Bronchial epithelial cell (primary cell): ENCODE measurements around the gene ROS1. TPM values are rescaled to one million over a fixed set of nuclear protein-coding genes. Genes with fewer than 3 reads are reported as not detected.
A peak's percentile ranks its signal among the peaks of the same experiment; 100 is the strongest.

ENCODE experiments used
- DNase-seq: peaks from one replicate; pipeline ENCODE4 v3.0.0-alpha.2; 2010; ENCODE audit warnings: low read depth
- FAIRE-seq: peaks from 2 replicates; lab custom pipeline; 2011; peaks lifted over from hg19 to GRCh38; lab: Jason Lieb, UNC
- H3K27me3 ChIP-seq: 2 replicates; pipeline ENCODE4 v1.5.1; 2011; ENCODE audit warnings: low read length; ENCODE audit not compliant: control insufficient read depth, insufficient read depth
- H3K36me3 ChIP-seq: 2 replicates; pipeline ENCODE4 v1.5.1; 2011; ENCODE audit warnings: low read length; ENCODE audit not compliant: control insufficient read depth, insufficient read depth
- H3K4me3 ChIP-seq: 2 replicates; pipeline ENCODE4 v1.5.1; 2011; ENCODE audit warnings: mild to moderate bottlenecking, low read depth, low read length, control low read depth
- CTCF ChIP-seq: IDR thresholded peaks from 2 replicates; pipeline ENCODE4 v1.5.1; 2011; ENCODE audit warnings: mild to moderate bottlenecking, moderate library complexity, low read length, control low read depth, inconsistent platforms; ENCODE audit not compliant: insufficient read depth, severe bottlenecking
- total RNA-seq: library from RNA; depleted of rRNA; stranded (reverse); fragments of >200 nt; gene quantifications from 2 replicates; pipeline ENCODE4 v1.2.1, GENCODE V29; 2014

The ROS1 gene
- total RNA-seq, 1 donor from 2014 or later = 0.26 TPM

- TF ChIP-seq CTCF = peak; percentile 37
- no peak overlapping the region for H3K4me3 ChIP-seq
- DNase-seq (peak; percentile 43), FAIRE-seq (no peak)
- no peaks in the 10 kb centered on the region for H3K27me3 ChIP-seq
- no peaks in the 10 kb centered on the region for H3K36me3 ChIP-seq
Observed at GRCh38 chr6:117317261-117317660, 108.5 kb downstream of the ROS1 start.

- no peak for DNase-seq
- Histone ChIP-seq H3K27me3 (no peaks in the 10 kb centered on the region), H3K4me3 (no peak overlapping the region), H3K36me3 (no peaks in the 10 kb centered on the region)
- no peak for FAIRE-seq
- TF ChIP-seq CTCF = no peak
Observed at GRCh38 chr6:117311726-117312125, 114.0 kb downstream of the ROS1 start.

GRCh38 chr6:117311310-117311709 lies 114.4 kb downstream of the ROS1 start:
- Histone ChIP-seq H3K36me3 (no peaks in the 10 kb centered on the region), H3K27me3 (no peaks in the 10 kb centered on the region), H3K4me3 (no peak overlapping the region)
- no peak for TF ChIP-seq CTCF
- no peak for DNase-seq
- no peak for FAIRE-seq

- Histone ChIP-seq H3K36me3 (no peaks in the 10 kb centered on the region), H3K4me3 (no peak overlapping the region), H3K27me3 (no peaks in the 10 kb centered on the region)
- DNase-seq = no peak
- TF ChIP-seq CTCF = no peak
- FAIRE-seq = no peak
Observed at GRCh38 chr6:117309611-117310010, 116.1 kb downstream of the ROS1 start.

- H3K4me3 ChIP-seq = no peak overlapping the region
- H3K36me3 ChIP-seq = no peaks in the 10 kb centered on the region
- no peak for FAIRE-seq
- DNase-seq = no peak
- no peaks in the 10 kb centered on the region for H3K27me3 ChIP-seq
- TF ChIP-seq CTCF = no peak
Observed at GRCh38 chr6:117309069-117309468, 116.7 kb downstream of the ROS1 start.

GRCh38 chr6:117307655-117308054 lies 118.1 kb downstream of the ROS1 start:
- FAIRE-seq = no peak
- no peaks in the 10 kb centered on the region for H3K36me3 ChIP-seq
- no peaks in the 10 kb centered on the region for H3K27me3 ChIP-seq
- no peak for TF ChIP-seq CTCF
- no peak for DNase-seq
- no peak overlapping the region for H3K4me3 ChIP-seq
